T-helper 9 cell (primary cell): ENCODE data around the gene PARD3B.

ENCODE experiments used
- DNase-seq: peaks from one replicate; pipeline ENCODE4 v3.0.0-alpha.2; 2020

Gene PARD3B

DNA sequence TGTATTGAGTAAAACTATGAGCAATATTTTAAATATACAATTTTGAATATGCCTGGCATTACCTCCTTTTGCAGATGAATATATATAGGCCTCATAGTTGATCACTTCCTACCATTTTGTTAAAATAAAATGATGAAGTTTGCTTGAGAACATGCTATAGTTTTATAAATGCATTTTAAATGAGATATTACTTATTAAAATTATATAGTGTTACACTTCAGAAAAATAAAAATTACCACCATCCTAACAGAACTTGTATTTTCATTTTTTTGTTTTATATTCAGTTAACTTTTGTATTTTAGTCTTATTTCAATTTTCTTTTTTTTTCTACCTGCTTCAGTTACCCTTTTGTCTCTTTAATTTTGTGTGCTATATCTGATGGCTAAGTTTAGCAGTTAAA is 426.9 kb downstream of the PARD3B start:
- DNase-seq, result no peak

- no peak for DNase-seq
Observed at GRCh38 chr2:204972606-204973336, 427.5 kb downstream of the PARD3B start.

DNA sequence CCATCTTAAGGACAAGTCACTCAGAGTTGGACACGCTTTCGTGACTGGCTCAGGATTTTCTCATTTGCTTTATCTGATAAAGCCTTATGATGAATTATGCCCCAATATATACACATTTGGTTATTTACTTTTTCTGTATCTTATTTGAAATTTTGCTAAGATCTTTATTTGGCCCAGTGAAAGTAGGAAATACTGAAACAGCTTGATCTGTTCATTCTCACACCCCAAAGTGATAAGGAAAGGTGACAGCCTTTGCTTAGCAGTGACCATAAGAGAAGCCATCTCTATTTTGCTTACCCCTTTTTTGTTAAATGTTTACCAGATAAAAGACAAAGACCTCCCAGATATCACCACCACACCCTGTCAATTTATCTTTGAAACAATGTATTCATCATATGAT is 428.3 kb downstream of the PARD3B start:
- DNase-seq, result no peak

GRCh38 chr2:204974487-204974886 is 429.2 kb downstream of the PARD3B start:
- DNase-seq, result no peak

DNA sequence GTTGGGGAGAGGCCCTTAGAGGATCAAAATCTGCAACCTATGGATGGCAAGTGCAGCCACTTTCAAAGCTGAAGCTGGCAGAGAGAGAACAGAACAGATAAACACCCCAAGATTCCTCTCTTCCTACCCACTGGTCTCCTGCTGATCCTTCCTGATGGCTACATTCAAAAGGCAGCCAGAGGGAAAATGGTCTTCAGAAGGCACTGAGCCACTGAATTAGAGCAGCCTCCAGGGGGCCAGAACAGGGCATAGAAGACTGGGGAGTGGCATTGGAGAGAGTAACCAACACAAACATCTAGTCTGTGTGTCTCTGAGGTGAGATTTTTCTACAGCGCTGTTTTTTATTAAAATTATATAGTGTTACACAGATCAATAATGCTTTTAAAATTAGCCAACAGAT is 432.6 kb downstream of the PARD3B start:
- no peak for DNase-seq

GRCh38 chr2:204982303-204982702 is 437.0 kb downstream of the PARD3B start:
- no peak for DNase-seq

GRCh38 chr2:204984518-204984917 is 439.2 kb downstream of the PARD3B start:
- DNase-seq, result no peak

GRCh38 chr2:204986641-204987040 is 441.4 kb downstream of the PARD3B start:
- no peak for DNase-seq

GRCh38 chr2:204988836-204989235 is 443.6 kb downstream of the PARD3B start:
- DNase-seq, result no peak

DNA sequence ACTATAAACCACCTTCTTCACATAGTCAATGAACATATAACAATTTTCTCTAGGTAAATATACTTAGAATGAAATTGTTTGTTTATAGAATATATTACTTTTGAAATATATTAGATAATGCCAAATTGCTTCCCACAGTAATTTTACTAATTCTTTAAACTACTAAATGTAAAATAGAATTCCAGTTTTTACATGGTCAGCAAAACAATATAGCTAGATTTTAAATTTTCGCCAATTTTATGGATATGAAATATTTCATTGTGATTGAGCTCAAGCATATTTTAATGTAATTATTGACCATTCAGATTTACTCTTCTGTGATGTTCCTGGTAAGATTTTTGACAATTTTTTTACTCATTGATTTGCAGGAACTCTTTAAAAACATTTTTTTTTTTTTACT is 444.6 kb downstream of the PARD3B start:
- no peak for DNase-seq

- DNase-seq, result no peak
Observed at GRCh38 chr2:205001300-205001966, 456.2 kb downstream of the PARD3B start.

DNA sequence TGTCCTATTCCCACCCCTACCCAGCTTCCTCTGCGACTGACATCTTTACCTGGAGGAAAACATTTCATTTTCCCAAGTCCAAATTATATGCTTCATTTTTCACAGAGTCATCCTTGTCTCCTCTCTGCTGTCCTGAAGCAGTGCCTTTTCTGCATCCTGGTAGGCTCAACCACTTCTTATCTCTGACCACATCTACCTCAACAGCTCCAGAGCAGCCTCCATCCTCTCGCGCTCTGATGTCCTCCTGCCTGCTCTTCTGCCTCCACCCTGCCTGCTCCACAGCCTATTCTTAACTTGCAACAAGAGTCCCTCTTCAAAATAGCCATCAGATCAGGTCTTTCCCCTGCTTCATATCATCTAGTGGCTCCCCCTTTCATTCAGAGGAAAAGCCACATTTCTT is 457.1 kb downstream of the PARD3B start:
- no peak for DNase-seq

DNA sequence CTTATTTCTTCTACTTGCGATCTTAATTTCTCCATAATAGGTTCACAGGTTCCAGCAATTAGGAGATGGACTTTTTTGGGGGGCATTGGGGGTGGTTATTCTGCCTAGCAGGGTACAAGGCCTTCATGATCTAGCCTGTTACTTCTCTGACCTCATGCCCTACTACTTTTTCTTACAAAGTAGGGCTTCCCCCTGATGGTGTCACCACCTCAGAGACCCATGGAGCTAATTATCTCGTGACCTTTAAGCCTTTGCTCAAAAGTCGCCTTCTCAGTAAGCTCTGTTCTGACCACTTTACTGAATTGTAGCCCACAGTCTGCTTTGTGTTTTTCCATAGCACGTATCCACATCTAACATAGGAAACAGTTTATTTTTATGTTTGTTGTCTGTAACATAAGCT is 458.0 kb downstream of the PARD3B start:
- no peak for DNase-seq

DNA sequence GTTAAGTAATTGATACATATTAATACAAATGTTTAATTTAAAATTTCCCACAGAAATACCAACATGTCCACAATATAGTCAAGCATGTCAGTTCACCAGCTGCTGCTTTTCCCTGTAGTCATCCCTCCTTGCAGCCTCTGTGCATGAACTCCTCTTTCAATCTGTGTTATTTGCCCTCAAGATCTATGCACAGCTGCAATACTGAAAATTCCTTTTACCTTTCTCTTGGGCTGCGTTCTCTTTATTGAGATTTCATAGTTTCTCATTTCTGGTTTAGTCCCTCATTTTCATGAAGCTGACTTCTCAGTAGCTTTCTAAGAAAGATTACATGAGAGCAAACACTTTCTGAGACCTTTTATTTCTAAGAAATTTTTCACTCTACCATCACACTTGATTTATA is 464.9 kb downstream of the PARD3B start:
- DNase-seq, result no peak

DNA sequence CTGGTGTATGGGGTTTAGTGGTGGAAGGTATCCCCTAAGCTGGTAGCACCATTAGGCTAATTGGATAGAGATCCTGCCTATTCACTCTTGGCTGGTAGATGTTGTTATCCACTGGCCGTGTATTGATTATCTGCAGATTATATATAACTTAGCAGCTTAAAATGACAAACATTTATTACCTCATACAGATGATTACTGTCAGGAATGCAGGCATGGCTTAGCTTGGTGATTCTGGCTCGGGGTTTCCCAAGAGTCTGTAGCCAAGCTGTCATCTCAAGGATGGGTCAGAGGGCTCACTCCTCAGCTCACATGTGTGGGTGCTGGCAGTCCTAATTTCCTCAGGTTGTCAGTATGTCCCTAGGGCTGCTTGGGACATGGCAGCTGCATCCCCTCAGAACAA is 465.8 kb downstream of the PARD3B start:
- no peak for DNase-seq

- DNase-seq, result no peak
Observed at GRCh38 chr2:205012961-205013360, 467.7 kb downstream of the PARD3B start.

- DNase-seq, result no peak
Observed at GRCh38 chr2:205013586-205013985, 468.3 kb downstream of the PARD3B start.

DNA sequence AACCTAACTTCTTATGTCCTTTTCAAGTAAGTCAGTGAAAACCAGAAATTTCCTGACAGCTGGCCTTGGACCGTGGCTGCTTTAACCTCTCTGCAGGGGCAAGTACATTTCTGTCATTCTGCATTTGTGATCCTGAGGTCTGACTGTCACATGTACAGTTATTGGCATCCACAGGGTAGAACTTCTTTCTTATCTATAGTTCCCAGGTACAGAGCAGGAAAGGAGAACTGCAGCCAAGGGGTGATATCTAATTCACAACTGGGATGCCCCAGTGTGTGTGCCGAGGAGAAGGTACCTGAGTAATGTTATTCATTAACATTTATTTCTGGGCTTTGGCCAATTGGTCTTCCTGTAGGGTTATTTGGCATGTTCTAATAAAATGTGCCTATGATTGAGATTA is 468.9 kb downstream of the PARD3B start:
- DNase-seq, result no peak

GRCh38 chr2:205017381-205017780 is 472.1 kb downstream of the PARD3B start:
- no peak for DNase-seq

- DNase-seq, result no peak
Observed at GRCh38 chr2:205017912-205018311, 472.6 kb downstream of the PARD3B start.

- no peak for DNase-seq
Observed at GRCh38 chr2:205020673-205021072, 475.4 kb downstream of the PARD3B start.

- no peak for DNase-seq
Observed at GRCh38 chr2:205022841-205023240, 477.6 kb downstream of the PARD3B start.

DNA sequence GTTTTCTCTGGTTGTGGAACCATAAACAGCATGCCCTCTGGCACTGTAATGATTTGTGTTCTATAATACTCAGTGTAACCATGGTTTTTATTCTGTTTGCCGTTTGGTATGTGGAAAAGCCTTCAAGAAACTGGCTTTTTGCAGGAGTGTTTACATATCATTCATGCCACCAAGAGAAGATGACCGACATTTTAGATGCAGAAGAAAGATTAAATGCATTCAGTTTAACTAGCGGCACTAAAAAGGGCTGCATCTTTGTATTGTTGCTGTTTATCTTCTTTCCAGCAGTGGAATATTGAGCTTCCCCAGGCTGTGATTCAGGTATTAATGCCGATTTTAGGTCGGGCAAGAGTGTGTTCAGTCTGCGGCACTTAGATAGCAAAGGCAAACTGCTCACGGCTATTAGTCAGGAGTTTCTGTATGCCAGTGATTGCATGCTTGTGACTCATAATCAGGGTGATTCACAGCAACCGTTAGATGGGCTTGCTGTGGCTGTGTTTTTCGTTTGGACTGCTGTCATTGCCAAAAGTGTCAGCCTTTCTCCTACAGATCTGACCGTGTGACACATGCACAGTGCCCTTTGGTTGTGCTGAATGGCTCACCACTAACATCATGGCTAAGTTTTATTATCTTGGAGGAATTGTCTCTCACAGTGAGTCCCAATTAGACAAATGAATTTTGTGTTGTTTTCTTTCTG is 479.7 kb downstream of the PARD3B start:
- DNase-seq, result no peak

GRCh38 chr2:205025580-205026240 is 480.4 kb downstream of the PARD3B start:
- no peak for DNase-seq
